ENCODE data around the gene LRRN3.

LRRN3 gene

DNA sequence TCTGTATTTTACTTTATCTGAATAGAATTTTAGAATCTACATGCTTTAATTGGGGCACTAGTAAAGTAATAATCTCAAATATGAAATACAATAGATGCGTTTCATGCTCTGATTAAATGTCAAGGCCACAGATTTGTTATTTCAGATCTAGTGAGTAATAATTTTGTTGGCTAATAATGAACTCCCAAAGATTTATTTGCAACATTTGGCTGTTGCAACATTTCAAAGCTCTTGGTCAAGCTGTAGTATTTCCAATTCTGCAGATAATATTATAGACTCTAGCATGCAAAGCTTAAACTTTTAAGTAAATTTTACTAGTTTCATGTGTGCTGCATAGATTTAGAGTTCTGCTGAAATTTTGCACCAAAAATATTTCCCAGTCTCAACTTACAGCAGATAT lies 16.7 kb downstream of the LRRN3 start:
- DNase-seq (ENCODE audit: low spot score): no peak

DNA sequence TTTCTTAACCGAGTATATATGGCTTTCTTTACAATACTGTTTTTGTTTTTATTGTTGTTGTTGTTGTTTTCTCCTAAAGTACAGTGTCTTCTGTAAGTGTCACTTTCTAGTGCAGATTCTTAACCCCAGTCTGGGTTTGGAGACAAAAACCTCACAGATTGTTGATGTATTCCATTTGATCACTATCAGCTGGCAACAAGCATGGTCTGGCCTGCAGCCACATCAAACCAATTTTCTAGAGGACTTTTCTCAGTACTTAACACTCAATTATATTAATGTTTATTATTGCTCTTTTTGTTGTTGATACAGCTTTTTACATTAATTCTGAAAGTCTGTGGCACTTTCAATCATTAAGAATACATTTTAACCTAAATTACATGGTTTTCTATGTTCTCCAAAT lies 17.1 kb downstream of the LRRN3 start:
- no peak for DNase-seq (ENCODE audit: low spot score)

DNA sequence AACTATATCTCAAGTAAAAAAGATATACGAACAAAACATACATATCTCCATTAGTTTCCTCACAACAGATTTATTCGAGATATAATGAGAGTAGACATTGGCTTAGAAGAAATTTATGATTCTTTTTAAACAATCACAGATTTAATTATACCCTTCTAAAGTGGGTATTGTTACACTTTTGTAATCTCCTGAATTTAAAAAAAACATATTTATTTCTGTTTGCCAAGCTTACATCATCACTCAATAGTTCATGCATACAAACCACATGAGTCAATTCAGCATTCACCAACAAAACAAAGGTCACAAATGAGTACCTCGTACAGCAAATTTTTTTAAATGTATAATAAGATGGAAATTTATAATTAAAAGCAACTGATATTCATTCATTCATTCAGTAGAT lies 17.6 kb downstream of the LRRN3 start:
- no peak for DNase-seq (ENCODE audit: low spot score)

DNA sequence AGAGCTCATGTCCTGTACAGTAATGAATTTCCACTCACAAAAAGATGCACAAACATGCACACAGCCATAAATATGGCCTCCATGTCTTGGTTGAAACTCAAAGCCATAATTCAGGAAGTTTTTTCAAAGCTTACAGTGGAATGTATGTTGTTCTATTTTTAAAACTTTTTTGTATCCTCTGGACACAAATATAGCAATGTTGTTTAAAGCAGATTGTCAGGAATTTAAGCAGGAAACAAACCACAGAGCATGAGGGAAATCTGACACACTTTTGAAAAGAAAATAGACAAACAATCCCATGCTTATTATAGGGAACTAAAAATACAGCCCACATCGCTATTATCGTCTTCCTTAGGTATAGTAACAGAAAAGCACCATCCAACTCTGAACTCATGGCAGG lies 21.5 kb downstream of the LRRN3 start:
- no peak for DNase-seq (ENCODE audit: low spot score)

DNA sequence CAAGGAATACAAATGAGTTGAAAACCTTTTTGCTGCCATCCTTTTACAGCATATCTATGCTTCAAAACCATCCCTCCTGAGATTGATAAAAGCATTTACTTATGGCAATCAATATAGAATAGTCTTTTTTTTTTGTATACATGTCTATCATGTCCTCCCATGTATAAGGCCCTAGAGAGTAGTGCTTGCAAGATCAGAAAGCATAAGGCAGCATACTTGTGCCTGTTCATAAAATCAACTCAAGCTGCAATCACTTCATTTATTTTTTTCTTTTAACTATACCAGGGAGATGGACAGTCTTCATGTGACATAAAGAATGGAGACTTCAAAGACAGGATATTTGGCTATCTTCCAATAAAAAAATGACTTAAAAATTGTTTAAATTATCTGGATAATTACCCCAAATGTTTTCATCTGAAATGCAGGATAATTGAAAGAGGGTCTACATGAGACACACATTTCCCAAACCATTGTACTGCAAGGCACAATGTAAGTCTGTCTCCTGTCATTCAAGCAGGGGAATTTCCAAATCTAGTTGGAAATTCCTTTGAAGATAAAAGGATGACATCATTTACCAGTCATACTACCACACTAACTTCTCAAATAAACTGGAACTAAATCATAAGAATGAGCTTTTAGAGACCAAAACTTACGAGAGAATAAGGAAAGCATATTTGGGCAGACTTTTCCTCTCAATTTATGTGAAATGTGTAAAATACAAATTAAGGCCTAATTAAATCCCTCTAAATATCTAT lies 22.5 kb downstream of the LRRN3 start:
- no peak for DNase-seq (ENCODE audit: low spot score)

DNA sequence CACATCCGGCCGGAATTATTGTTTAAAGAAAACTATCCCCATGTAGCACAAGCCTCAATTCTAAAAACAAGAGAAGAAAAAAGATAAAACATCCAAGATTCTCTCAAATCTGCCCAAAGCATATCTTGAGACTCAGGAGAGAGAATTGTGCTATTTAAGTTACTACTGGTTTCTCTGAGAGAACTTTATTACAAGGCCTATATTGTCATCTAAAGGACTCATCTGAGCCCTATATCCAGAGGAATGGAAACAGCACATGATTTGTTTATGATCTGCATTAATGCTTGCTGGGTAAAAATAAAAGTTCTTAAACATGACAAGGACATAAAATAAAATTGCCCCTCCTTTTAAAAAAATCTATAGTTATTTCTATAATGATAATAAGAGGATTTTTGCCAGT lies 25.0 kb downstream of the LRRN3 start:
- no peak for DNase-seq (ENCODE audit: low spot score)

DNA sequence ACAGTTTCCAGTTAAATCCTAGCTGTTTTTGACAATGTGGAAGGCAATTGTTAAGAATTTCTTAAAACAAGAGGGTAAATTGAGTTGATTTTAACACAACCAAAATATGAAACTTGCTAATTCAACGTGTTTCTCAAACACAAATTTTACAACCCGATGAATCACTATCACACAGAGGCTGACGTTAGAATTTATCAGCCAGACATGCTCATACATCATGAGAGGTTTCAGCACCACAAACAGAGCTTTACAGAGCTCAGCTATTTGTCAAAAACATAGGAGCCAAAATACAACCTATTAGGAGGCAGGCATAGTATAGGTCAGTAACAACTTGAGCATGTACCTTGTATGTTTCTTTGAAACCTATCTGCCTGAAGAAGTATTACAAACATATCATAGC lies 36.1 kb downstream of the LRRN3 start:
- DNase-seq (ENCODE audit: low spot score): no peak

DNA sequence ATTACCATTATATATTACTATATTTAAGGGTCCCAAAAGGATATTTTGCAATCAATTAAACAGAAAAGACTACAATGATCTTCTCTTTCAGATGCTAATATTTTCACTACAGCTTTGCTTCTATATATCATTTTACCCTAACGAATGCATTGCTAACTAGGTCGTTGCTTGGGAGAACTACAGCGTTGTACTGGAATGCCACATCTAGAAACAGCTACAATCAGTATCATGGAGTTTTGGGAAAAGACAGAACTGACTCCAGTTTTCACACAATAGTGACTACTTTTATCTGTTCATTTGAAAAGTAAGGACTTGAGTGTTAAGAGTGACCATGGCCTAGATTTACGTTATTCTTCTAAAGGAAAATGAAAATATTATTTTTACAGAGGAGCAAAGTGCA lies 38.5 kb downstream of the LRRN3 start:
- DNase-seq (ENCODE audit: low spot score): no peak

DNA sequence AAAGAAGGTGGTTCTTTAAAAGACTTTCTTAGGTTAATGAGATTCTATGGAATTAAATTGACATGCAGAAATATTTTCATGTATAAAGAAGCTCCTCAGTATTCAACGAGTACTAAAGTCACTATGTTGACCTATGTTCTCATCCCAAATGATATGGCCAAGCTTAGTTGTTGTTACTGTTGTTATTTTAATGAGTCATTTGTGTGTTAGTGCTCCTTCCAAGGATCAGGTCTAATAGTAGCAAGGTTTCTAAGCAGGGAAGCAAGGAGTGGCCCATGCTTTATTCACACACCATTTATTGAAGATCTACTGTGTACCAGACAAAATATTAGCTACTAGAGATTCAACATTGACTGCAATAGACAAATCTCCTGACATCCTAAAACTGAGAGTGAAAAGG lies 41.9 kb downstream of the LRRN3 start:
- DNase-seq (ENCODE audit: low spot score): no peak

DNA sequence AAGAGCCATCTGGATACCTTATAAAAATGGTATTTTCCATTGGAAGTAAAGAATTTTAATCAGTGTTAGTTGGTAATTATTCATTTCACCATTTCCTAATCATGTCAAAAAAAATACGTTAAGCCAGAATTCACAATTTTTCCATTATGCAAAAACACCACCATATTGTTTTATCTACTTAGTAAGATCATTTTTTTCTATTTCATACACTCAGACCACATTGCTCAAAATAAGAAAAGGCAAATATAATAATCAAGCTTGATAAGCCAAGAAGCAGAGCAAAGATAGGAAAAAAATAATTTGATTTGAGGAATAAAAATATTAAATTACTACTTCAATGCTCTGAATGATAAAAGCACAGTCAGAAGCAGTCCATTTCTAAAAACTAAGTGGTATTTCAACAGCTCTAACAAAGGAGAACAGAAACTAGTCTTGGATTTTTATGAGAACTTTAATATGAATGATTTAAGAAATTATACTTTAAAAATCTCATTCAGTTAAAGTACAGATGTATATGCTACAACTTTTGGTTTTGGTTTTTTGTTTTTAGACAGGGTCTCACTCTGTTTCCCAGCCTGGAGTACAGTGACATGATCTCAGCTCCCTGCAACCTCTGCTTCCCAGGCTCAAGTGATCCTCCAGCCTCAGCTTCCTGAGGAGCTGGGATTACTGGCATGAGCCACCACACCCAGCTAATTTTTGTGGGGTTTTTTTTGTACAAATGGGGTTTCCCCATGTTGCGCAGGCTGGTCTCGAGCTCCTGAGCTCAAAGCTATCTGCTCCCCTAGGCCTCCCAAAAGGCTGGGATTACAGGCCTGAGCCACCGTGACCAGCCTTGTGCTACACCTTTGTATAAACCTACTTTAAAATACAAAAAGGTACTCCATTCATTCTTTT lies 46.6 kb downstream of the LRRN3 start:
- peak; percentile 6 for DNase-seq (ENCODE audit: low spot score)

DNA sequence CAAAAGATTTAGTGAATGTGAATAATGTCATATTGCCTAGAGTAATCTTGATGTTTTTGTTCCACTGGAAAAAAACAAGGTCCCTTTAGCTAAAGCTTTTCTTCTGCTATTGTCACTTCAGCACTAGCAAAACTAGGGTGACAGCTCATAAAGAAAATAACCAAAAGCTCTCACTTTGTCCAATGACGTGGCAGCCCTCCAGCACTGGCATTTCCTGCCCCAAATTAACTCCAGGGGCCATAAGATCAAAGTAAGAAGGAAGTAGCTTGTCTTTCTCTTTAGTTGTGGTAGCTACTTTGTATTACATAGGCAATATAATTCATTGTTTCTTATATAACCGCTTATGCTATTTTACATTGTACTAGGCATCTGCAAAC lies 47.3 kb downstream of the LRRN3 start:
- peak; percentile 43 for DNase-seq (ENCODE audit: low spot score)

DNA sequence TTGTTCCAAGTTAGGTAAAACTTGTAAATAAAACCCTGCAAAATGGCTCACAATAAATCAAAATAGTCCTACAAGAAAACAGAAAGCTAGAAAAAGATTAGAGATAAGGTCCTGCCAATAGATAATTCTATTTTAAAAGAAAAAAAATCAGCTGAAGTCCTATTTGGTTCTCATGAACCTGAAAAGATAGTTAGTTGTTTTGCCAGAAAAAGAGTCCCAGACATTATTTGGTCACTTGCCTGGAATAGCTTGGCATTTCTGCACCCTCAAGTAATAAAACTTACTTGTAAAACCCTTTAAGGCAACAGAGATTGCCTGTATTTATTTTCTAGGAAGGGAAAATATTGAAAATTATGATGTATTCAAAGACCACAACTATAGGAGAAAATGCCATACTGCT lies 47.7 kb downstream of the LRRN3 start:
- no peak for DNase-seq (ENCODE audit: low spot score)

DNA sequence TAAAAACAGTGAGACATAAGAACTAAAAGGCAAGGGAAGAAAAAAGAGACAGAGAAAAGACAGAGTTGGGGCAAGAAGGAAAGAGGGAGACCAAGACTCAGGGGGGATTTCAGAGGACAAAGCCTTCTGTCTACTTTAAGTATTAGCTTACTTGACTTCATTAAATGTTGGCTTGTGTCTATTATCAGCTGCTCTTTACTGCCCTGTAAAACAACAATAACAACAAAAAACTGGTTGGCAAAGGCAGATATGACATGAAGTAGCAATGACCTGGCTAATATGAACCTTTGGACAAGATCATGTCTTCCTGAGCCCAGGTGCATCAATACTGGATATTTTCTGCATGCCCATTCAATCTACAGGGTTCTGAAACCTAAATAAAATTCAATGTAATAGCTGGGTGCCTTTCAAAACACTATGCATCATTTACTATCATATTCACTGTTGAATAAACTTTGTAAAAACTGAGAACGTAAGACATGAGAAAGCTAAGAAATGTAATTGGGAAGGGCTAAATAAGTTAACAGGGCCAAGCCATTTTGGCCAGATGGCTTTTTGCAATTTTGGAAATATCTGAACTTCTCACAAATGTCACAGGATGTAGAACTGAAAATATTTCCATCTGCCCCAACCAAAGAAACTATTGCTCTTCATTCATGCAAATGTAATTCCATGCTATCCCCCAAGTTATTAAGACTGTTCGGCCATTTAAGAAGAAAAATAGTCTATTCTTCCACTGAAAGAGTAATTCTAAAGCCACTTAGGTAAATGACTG lies 49.4 kb downstream of the LRRN3 start:
- DNase-seq (ENCODE audit: low spot score): no peak

DNA sequence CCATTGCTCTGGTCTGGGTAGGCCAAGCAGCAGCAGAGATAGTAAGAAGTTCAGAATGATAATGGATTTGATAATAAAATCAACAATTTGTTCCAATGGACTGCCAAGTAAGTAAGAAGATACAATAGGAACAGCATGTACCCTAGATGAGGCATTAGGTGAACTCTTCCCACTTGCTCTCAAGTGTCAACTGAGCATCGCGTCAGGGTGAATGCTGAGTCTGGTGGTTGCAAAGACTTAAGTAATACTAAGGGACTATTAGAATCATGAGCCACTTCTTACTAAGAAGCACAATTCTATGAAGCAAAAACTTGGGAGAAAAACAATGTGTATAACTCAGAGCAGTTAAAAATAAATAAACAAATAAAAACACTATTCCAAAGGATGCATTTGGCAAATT lies 54.5 kb downstream of the LRRN3 start:
- DNase-seq (ENCODE audit: low spot score): no peak

DNA sequence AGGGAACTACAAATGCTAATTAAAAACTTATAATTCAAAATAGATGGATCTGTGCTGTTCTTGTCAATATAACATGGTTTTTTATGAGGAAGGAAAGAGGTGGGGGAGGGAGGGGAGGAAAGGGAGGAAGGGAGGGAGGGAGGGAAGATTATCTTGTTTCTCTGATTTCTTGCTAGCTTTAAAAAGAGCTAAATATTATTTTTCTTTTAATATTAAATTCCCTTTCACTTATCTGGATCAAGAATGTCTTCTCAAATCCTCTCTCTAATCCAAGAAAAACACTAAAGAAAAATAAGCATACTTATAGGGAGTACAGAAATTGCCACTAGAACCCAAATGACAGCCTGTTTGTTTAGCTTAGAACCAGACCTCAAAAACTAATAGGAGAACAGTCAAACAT lies 55.2 kb downstream of the LRRN3 start:
- no peak for DNase-seq (ENCODE audit: low spot score)

DNA sequence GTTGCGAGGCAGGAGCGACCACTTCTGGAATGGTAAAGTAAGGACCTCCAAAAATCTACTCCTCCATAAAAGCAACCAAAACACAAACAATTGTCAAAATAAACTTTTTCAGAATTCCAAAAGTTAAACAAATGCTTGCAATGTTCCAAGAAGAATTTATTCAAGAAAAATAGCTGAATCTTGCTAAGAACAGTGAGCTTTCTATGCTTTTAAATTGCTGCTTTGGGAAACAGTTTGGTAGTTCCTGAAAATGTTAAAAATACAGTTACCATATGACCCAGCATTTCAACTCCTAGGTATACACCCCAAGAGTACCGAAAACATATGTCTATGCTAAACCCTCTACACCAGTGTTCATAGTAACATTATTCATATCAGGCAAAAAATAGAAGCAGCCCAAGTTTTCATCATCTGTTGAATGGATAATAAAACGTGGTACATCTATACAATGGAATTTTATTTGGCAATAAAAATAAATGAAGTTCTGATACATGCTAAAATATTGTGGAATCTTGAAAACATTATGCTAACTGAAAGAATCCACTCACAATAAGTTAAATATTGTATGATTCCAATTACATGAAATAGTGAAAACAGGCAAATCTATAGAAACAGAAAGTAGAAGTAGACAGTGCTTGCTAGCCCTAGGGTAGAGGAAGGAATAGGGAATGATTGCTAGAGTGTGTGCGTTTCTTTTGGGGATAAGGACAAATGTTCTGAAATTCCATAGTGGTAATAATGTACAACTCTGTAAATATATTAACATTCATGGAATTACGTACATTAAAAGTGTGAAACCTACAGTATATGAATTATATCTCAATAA lies 57.0 kb downstream of the LRRN3 start:
- no peak for DNase-seq (ENCODE audit: low spot score)

DNA sequence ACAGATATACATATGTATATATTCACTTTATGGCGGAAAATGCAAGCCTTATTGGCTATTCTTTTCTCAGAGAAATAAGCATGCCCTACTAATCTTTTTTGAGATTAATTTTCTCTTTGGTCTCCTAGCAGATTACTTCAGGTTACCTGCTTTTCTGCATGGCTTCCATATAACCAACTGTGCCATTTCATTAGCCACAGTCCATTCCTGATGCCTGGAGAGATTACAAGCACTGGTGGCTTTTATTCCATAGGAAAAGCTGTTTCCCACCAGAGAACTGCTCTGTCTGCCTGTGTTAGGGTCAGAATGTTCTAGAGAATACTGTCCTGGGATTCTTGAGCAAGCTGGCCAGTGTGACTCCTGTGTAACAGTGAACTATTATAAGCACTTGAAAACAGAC lies 59.8 kb downstream of the LRRN3 start:
- DNase-seq (ENCODE audit: low spot score): no peak

DNA sequence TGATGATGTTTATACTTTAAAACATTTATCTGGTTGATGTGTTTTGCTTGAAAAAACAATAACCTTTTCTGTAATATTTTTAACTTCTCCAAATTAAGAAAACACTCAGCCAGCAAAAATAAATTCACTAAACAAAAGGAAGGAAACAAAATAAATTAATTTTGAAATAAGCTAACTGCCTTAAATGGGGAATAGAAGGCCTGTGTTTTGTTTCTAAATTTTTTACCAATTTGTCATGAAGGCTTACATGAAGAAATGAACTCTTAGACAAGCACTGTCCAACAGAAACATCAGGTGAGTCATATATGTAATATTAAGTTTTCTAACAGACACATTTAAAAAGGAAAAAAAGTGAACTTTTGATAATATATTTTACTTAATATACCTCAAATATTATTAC lies 68.5 kb downstream of the LRRN3 start:
- no peak for DNase-seq (ENCODE audit: low spot score)

DNA sequence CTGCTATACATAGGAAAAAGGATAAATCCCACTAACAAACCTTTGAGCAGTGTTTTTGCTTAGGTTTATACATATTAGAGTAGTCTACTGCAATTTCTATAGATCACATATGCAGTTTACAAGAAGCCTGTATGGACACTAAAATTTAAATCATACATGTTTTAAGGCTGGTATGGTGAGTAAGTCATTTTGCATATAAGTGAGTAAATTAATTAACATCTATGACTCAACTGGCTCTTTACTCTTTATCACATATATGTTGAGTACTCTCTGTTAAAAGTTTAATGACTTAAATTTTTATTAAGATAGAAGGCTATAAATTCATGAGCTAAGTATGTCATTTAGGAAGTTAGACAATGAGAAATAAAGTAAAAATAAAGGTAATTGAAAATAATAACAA lies 69.4 kb downstream of the LRRN3 start:
- DNase-seq (ENCODE audit: low spot score): no peak

DNA sequence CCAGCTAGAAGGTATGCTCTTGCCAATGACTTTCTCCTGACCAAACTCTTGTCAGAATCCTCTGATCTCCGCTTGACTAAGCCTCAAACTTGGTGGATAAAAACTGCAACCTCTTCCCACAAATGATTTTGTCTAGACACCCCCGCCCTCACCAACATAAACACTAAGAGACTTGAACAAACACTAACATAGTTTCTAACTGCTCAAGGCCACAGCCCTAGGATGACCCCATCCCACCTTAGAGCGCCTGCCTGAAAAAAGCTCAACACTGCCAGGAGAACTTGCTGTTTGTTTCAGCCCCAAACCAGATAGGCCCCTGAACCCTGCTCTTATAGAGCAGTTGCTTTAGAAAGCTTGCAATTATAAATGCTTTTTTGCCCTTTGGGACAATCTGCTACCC lies 71.8 kb downstream of the LRRN3 start:
- no peak for DNase-seq (ENCODE audit: low spot score)

DNA sequence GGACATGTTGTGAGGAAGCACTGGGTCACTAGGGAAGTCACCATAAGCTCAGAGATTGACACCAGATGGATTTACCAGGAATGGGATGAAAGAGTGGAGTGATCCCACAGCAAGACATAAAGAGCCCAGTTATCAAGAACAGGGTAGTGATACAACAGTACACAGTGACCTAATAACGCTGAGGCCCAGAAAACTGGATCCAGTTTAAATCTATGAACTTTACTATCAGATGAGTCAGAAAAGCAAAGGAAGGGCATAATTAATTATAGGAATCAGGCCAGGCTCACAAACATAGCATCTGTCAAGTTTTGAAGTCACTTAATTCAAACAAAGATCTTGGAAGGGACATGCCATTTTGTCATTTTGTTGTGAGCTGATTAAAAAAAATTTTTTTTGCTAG lies 73.5 kb downstream of the LRRN3 start:
- no peak for DNase-seq (ENCODE audit: low spot score)

DNA sequence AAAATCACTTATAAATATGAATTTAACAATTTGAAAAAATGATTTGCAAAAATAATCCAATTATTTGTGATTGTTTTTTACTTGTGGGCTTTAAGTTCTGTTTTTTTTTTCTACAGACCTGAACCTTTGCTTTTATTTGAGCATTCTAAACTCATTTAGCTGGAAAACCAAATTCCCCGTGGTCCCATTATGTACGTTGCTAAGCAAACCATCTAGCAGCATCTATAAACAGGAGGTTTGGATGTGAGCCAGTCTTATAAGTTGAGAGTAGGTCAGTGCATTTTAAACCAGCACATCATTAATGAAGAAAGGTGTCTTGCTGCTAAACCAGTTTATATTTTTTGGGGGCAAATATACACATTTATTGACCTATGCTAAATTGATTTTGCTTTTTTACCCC lies 77.3 kb downstream of the LRRN3 start:
- no peak for DNase-seq (ENCODE audit: low spot score)

Data from CD4-positive, alpha-beta T cell treated with Interleukin-15 for 4 hours (primary cell).